Central memory CD8-positive, alpha-beta T cell (primary cell): ENCODE data around the gene NCBP1.

Experiments used
- ATAC-seq: fragments of 150-1000 bp; cut with Tn5 transposase; replicated peaks from 2 replicates; pipeline ENCODE4 v1.10.0; 2022; ENCODE audit warnings: mild to moderate bottlenecking, moderate FRiP score, moderate number of reproducible peaks; ENCODE audit not compliant: poor library complexity, severe bottlenecking; ENCODE audit errors: extremely low read depth
- DNase-seq, 2 donors: peaks; one replicate each; pipeline ENCODE4 v3.0.0; 2021; ENCODE audit warnings: low spot score in 2 of 2
- H3K27ac Mint-ChIP-seq: one replicate; pipeline ENCODE4 v1.8.0; 2022; ENCODE audit warnings: low read depth, mild to moderate bottlenecking, moderate library complexity, mixed read lengths
- H3K27me3 Mint-ChIP-seq: one replicate; pipeline ENCODE4 v1.8.0; 2022; ENCODE audit warnings: mixed read lengths
- H3K36me3 Mint-ChIP-seq: one replicate; pipeline ENCODE4 v1.8.0; 2022; ENCODE audit warnings: mild to moderate bottlenecking, moderate library complexity, mixed read lengths; ENCODE audit not compliant: insufficient read depth
- H3K4me1 Mint-ChIP-seq: one replicate; pipeline ENCODE4 v1.8.0; 2022; ENCODE audit warnings: mixed read lengths
- H3K4me3 Mint-ChIP-seq: one replicate; pipeline ENCODE4 v1.8.0; 2022; ENCODE audit warnings: mild to moderate bottlenecking, moderate library complexity, mixed read lengths
- H3K9me3 Mint-ChIP-seq: one replicate; pipeline ENCODE4 v1.8.0; 2022; ENCODE audit warnings: mixed read lengths

The NCBP1 gene

DNA sequence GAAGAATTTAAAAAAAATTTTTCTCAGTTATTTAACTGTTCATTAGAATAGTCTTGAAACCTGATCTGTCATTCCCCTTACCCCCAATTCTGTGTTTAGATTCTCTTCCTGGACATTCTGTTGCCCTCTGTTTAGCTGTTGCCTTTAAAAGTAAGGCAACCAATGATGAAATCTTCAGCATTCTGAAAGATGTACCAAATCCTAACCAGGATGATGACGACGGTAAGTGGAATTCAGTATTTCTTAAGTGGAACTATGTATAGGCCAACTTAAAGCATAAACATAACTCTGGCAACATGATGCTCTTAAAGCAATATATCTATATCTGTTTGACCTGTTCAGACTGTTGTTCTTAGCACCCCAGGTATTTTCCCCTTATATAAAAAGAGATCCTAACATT lies 27.2 kb downstream of the NCBP1 start:
- H3K36me3 Mint-ChIP-seq = peaks cover 67% of the 10 kb centered on the region
- ATAC-seq (no peak), DNase-seq (no peak)
- no peaks in the 10 kb centered on the region for H3K27me3 Mint-ChIP-seq
- H3K9me3 Mint-ChIP-seq = no peaks in the 10 kb centered on the region
- H3K4me1 Mint-ChIP-seq = peaks cover 6% of the 10 kb centered on the region
- no peak overlapping the region for H3K27ac Mint-ChIP-seq
- H3K4me3 Mint-ChIP-seq = no peak overlapping the region

DNA sequence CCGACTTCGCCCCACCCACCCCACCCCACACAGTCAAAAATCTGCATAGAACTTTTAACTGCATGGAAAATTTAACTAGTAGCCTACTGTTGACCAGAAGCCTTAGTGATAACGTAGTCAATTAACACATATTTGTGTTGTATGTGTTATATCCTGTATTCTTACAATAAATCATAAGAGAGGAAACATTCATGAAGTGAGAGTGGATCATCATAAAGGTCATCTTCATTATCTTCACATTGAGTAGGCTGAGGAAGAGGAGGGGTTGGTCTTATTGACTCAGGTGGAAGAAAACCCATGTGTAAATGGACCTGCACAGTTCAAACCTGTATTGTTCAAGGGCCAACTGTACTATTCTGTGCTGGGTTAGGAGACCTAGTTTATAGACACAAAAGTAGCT lies 32.1 kb downstream of the NCBP1 start:
- Mint-ChIP-seq H3K36me3 (peaks cover 76% of the 10 kb centered on the region), H3K4me3 (no peak overlapping the region), H3K4me1 (peaks cover 14% of the 10 kb centered on the region), H3K27ac (no peak overlapping the region), H3K27me3 (no peaks in the 10 kb centered on the region), H3K9me3 (no peaks in the 10 kb centered on the region)
- DNase-seq = no peak
- ATAC-seq = no peak

- Mint-ChIP-seq H3K36me3 (peaks cover 84% of the 10 kb centered on the region), H3K9me3 (no peaks in the 10 kb centered on the region), H3K4me1 (peaks cover 14% of the 10 kb centered on the region), H3K27ac (peak overlapping the region; percentile 39), H3K27me3 (no peaks in the 10 kb centered on the region), H3K4me3 (no peak overlapping the region)
- ATAC-seq = no peak
- no peak for DNase-seq
Measured at GRCh38 chr9:97666907-97667686, 33.5 kb downstream of the NCBP1 start.

- no peak overlapping the region for H3K4me3 Mint-ChIP-seq
- ATAC-seq = no peak
- DNase-seq = no peak
- no peaks in the 10 kb centered on the region for H3K9me3 Mint-ChIP-seq
- peaks cover 83% of the 10 kb centered on the region for H3K36me3 Mint-ChIP-seq
- H3K4me1 Mint-ChIP-seq = peaks cover 14% of the 10 kb centered on the region
- H3K27me3 Mint-ChIP-seq = no peaks in the 10 kb centered on the region
- no peak overlapping the region for H3K27ac Mint-ChIP-seq
Measured at GRCh38 chr9:97668485-97668884, 34.9 kb downstream of the NCBP1 start.

DNA sequence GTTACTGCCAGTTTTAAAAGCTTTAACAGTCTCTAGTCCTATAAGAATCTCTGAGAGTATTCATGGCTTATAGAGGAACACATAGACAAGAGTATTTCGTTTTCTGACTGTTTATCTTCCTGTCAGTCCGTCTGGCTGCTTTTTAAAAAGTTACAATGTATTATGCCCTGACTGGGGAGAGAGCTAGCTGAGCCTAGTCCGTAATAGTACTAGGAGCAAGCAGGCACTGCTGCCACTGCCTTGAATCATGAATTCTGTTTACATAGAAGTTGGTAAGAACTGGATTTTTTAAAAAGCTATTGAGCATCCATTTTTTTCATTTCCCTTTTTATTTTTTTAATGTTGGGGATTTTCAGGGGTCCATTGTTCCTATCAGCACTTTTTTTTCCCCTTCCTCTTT lies 37.0 kb downstream of the NCBP1 start:
- H3K27ac Mint-ChIP-seq = no peak overlapping the region
- ATAC-seq (no peak), DNase-seq (no peak)
- peaks cover 84% of the 10 kb centered on the region for H3K36me3 Mint-ChIP-seq
- H3K4me3 Mint-ChIP-seq = no peak overlapping the region
- peaks cover 8% of the 10 kb centered on the region for H3K4me1 Mint-ChIP-seq
- H3K27me3 Mint-ChIP-seq = no peaks in the 10 kb centered on the region
- no peaks in the 10 kb centered on the region for H3K9me3 Mint-ChIP-seq

DNA sequence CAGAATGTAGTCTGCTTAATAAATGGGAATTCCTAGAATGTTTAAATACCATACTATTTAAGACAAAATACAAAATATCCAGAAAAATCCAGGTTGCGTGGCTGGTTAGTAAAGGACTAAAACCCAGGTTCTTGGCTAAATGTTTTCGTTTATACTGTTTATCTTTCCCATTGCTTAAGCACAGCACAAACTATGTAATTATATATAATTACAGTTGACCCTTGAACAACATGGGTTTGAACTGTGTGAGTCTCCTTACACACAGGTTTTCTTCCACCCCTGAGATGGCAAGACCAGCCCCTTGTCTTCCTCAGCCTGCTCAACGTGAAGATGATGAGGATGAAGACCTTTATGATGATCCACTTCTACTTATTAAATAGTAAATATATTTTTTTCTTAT lies 38.8 kb downstream of the NCBP1 start:
- Mint-ChIP-seq H3K4me3 (no peak overlapping the region), H3K4me1 (no peaks in the 10 kb centered on the region), H3K36me3 (peaks cover 80% of the 10 kb centered on the region), H3K9me3 (no peaks in the 10 kb centered on the region), H3K27me3 (no peaks in the 10 kb centered on the region), H3K27ac (no peak overlapping the region)
- ATAC-seq (no peak), DNase-seq (no peak)

DNA sequence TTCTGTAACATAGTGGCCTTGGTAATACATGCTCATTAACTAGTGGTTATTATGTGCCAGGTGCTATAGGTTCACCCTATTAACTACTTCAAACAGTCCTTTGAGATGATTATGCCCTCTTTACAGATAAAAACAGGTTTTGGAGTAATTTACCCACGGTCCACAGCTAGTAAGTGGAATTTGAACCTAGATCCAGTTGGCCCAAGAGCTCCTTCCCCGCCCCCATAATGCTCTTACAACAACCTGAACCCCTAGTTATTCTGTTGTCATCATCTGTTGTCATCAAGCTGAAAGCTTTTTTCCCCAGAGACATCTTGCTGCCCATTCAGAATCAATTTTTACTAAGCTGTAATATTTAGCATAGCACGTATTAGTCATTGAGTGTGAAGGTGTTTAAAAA lies 40.3 kb downstream of the NCBP1 start:
- Mint-ChIP-seq H3K4me3 (no peak overlapping the region), H3K27ac (no peak overlapping the region), H3K36me3 (peaks cover 84% of the 10 kb centered on the region), H3K27me3 (no peaks in the 10 kb centered on the region), H3K9me3 (no peaks in the 10 kb centered on the region), H3K4me1 (peaks cover 8% of the 10 kb centered on the region)
- DNase-seq = no peak
- ATAC-seq = no peak

GRCh38 chr9:97675655-97676054 lies 42.0 kb downstream of the NCBP1 start:
- Mint-ChIP-seq H3K4me3 (no peak overlapping the region), H3K9me3 (no peaks in the 10 kb centered on the region), H3K27me3 (no peaks in the 10 kb centered on the region), H3K36me3 (peaks cover 80% of the 10 kb centered on the region), H3K4me1 (peaks cover 8% of the 10 kb centered on the region), H3K27ac (no peak overlapping the region)
- no peak for DNase-seq
- no peak for ATAC-seq

DNA sequence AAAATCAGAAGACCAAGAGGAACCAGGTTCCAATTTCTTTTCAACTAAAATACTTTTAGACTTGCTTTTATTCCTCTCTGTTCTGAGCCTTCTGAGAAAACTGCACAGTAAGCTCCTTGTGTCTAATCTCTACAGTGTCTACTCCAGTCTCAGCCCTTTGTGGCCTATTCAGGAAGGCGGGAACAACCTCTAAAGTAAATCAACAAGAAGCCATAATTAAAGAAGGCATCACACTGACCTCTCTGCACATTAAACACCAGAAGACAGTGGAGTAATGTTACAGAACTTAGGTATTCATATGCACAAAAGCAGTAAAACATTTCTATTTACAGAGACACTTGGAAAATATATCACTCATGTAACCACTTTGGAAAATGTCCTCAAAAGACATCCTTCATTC lies 48.6 kb downstream of the NCBP1 start:
- Mint-ChIP-seq H3K36me3 (peaks cover 70% of the 10 kb centered on the region), H3K4me3 (no peak overlapping the region), H3K27ac (peak overlapping the region; percentile 22), H3K9me3 (no peaks in the 10 kb centered on the region), H3K27me3 (no peaks in the 10 kb centered on the region), H3K4me1 (peaks cover 8% of the 10 kb centered on the region)
- ATAC-seq (no peak), DNase-seq (no peak)

- ATAC-seq (no peak), DNase-seq (no peak)
- no peak overlapping the region for H3K4me3 Mint-ChIP-seq
- H3K27ac Mint-ChIP-seq = no peak overlapping the region
- no peaks in the 10 kb centered on the region for H3K9me3 Mint-ChIP-seq
- H3K36me3 Mint-ChIP-seq = peaks cover 59% of the 10 kb centered on the region
- H3K27me3 Mint-ChIP-seq = no peaks in the 10 kb centered on the region
- H3K4me1 Mint-ChIP-seq = peaks cover 13% of the 10 kb centered on the region
Measured at GRCh38 chr9:97688654-97689053, 55.0 kb downstream of the NCBP1 start.

GRCh38 chr9:97689401-97690180 lies 56.0 kb downstream of the NCBP1 start:
- Mint-ChIP-seq H3K27me3 (no peaks in the 10 kb centered on the region), H3K36me3 (peaks cover 50% of the 10 kb centered on the region), H3K4me3 (no peak overlapping the region), H3K27ac (no peak overlapping the region), H3K9me3 (no peaks in the 10 kb centered on the region), H3K4me1 (peaks cover 22% of the 10 kb centered on the region)
- ATAC-seq (no peak), DNase-seq (no peak)

- Mint-ChIP-seq H3K36me3 (peaks cover 32% of the 10 kb centered on the region), H3K9me3 (no peaks in the 10 kb centered on the region), H3K4me3 (peak overlapping the region; percentile 88), H3K27me3 (no peaks in the 10 kb centered on the region), H3K27ac (no peak overlapping the region), H3K4me1 (peaks cover 54% of the 10 kb centered on the region)
- DNase-seq (no peak), ATAC-seq (no peak)
Measured at GRCh38 chr9:97694769-97695168, 61.1 kb downstream of the NCBP1 start.

DNA sequence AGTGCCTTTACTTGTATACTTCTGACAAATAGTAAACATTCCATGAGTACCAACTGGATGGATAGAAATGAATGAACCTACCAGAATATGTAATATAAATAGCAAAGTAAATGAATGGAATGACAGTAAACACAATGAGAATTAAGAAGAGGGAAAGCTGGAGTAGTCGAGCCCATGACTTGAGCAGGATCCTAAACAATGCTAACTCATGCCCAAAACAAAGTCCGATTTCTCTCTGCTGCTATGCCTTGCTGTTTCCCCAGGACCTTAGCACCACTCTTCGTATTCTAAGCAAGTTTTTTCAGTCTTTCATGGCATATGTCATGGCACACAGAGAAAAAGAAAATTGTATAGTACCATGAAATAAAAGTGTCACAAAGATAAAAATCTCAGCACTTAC lies 61.8 kb downstream of the NCBP1 start:
- Mint-ChIP-seq H3K27me3 (peaks cover 4% of the 10 kb centered on the region), H3K4me3 (peak overlapping the region; percentile 88), H3K27ac (no peak overlapping the region), H3K36me3 (peaks cover 28% of the 10 kb centered on the region), H3K4me1 (peaks cover 54% of the 10 kb centered on the region), H3K9me3 (no peaks in the 10 kb centered on the region)
- ATAC-seq (no peak), DNase-seq (no peak)
